GM19238 (cell line): Measurements from ENCODE around the gene PIK3R5.

Experiments
- DNase-seq: peaks from one replicate; pipeline ENCODE4 v3.0.0; 2011; ENCODE audit warnings: low spot score; ENCODE audit not compliant: insufficient read length

The PIK3R5 gene

GRCh38 chr17:8925141-8925540, 40.4 kb downstream of the PIK3R5 start:
- no peak for DNase-seq

GRCh38 chr17:8924595-8924994, 40.9 kb downstream of the PIK3R5 start:
- DNase-seq, result no peak

- no peak for DNase-seq
These were observed 41.7 kb downstream of the PIK3R5 start for GRCh38 chr17:8923762-8924161.

- no peak for DNase-seq
These were observed 42.6 kb downstream of the PIK3R5 start for GRCh38 chr17:8922928-8923327.

- no peak for DNase-seq
These were observed 43.1 kb downstream of the PIK3R5 start for GRCh38 chr17:8922451-8922850.

GRCh38 chr17:8921147-8921546, 44.4 kb downstream of the PIK3R5 start:
- DNase-seq, result no peak

- no peak for DNase-seq
These were observed 46.6 kb downstream of the PIK3R5 start for GRCh38 chr17:8918807-8919465.

GRCh38 chr17:8916466-8916865, 49.0 kb downstream of the PIK3R5 start:
- DNase-seq, result no peak

- no peak for DNase-seq
These were observed 51.0 kb downstream of the PIK3R5 start for GRCh38 chr17:8914554-8914953.

GRCh38 chr17:8913879-8914278, 51.6 kb downstream of the PIK3R5 start:
- DNase-seq, result no peak

GRCh38 chr17:8913091-8913490, 52.4 kb downstream of the PIK3R5 start:
- no peak for DNase-seq

- DNase-seq, result no peak
These were observed 53.2 kb downstream of the PIK3R5 start for GRCh38 chr17:8912084-8912981.

GRCh38 chr17:8910969-8911604, 54.4 kb downstream of the PIK3R5 start:
- DNase-seq, result no peak

- DNase-seq, result no peak
These were observed 55.8 kb downstream of the PIK3R5 start for GRCh38 chr17:8909586-8910270.

GRCh38 chr17:8905331-8905730, 60.2 kb downstream of the PIK3R5 start:
- DNase-seq, result no peak

GRCh38 chr17:8904686-8905085, 60.8 kb downstream of the PIK3R5 start:
- DNase-seq, result no peak

- no peak for DNase-seq
These were observed 61.3 kb downstream of the PIK3R5 start for GRCh38 chr17:8904201-8904600.

GRCh38 chr17:8900626-8901585, 64.6 kb downstream of the PIK3R5 start:
- peak; percentile 26 for DNase-seq

- no peak for DNase-seq
These were observed 65.3 kb downstream of the PIK3R5 start for GRCh38 chr17:8900207-8900606.

- no peak for DNase-seq
These were observed 66.9 kb downstream of the PIK3R5 start for GRCh38 chr17:8898636-8899035.

- DNase-seq, result no peak
These were observed 67.4 kb downstream of the PIK3R5 start for GRCh38 chr17:8898126-8898525.
